GM23338 (cell line): ENCODE data around the gene LATS2. TPM values are rescaled to one million over a fixed set of nuclear protein-coding genes. Genes with fewer than 3 reads are reported as not detected.

ENCODE experiments used
- ATAC-seq: fragments of 200-7000 bp; cut with Tn5 transposase; 3 replicates; pipeline ENCODE4 v1.9.1; 2020
- DNase-seq: peaks from one replicate; pipeline ENCODE4 v3.0.0-alpha.2; 2015; ENCODE audit warnings: low spot score
- H2AFZ ChIP-seq: fragments of 200-600 bp; sonication (generic); 2 replicates; pipeline ENCODE4 v1.8.0; 2016; ENCODE audit warnings: antibody characterized with exemption, mild to moderate bottlenecking, moderate library complexity
- H3F3A ChIP-seq: fragments of 200-600 bp; sonication (generic); replicated peaks from 2 replicates; pipeline ENCODE4 v1.8.0; 2017; ENCODE audit warnings: antibody characterized with exemption, mixed run types, low read depth
- H3K27ac ChIP-seq: fragments of 200-600 bp; sonication (generic); 2 replicates; pipeline ENCODE4 v1.6.1; 2016; ENCODE audit warnings: low read depth
- H3K27me3 ChIP-seq: fragments of 200-600 bp; sonication (generic); 2 replicates; pipeline ENCODE4 v1.8.0; 2016; ENCODE audit warnings: mild to moderate bottlenecking, mixed run types, moderate library complexity; ENCODE audit not compliant: insufficient read depth
- H3K36me3 ChIP-seq: fragments of 200-600 bp; sonication (generic); 2 replicates; pipeline ENCODE4 v1.8.0; 2016; ENCODE audit warnings: mild to moderate bottlenecking; ENCODE audit not compliant: insufficient read depth
- H3K4me1 ChIP-seq: fragments of 200-600 bp; sonication (generic); 2 replicates; pipeline ENCODE4 v1.8.0; 2016; ENCODE audit warnings: mild to moderate bottlenecking, moderate library complexity; ENCODE audit not compliant: insufficient read depth
- H3K4me2 ChIP-seq: fragments of 200-600 bp; sonication (generic); 2 replicates; pipeline ENCODE4 v1.7.1; 2017; ENCODE audit warnings: mixed run types
- H3K4me3 ChIP-seq: fragments of 200-600 bp; sonication (generic); 2 replicates; pipeline ENCODE4 v1.6.1; 2016; ENCODE audit warnings: mixed run types
- H3K79me2 ChIP-seq: fragments of 200-600 bp; sonication (generic); replicated peaks from 2 replicates; pipeline ENCODE4 v1.8.0; 2017; ENCODE audit warnings: mild to moderate bottlenecking; ENCODE audit not compliant: insufficient read depth
- H3K9me2 ChIP-seq: fragments of 200-600 bp; sonication (generic); 2 replicates; pipeline ENCODE4 v1.8.0; 2017; ENCODE audit not compliant: insufficient read depth
- H4K20me1 ChIP-seq: fragments of 200-600 bp; sonication (generic); replicated peaks from 2 replicates; pipeline ENCODE4 v1.8.0; 2017; ENCODE audit warnings: mild to moderate bottlenecking; ENCODE audit not compliant: insufficient read depth
- H3K27ac Mint-ChIP-seq: 2 replicates; pipeline ENCODE4 v1.8.0; 2020; ENCODE audit warnings: inconsistent platforms, mild to moderate bottlenecking, moderate library complexity, mixed read lengths
- H3K27me3 Mint-ChIP-seq: 3 replicates; pipeline ENCODE4 v1.8.0; 2022; ENCODE audit warnings: low read depth, mild to moderate bottlenecking, moderate library complexity, mixed read lengths, inconsistent platforms; ENCODE audit not compliant: insufficient read depth, poor library complexity
- H3K36me3 Mint-ChIP-seq: 3 replicates; pipeline ENCODE4 v1.8.0; 2021; ENCODE audit warnings: low read depth, mild to moderate bottlenecking, inconsistent platforms, moderate library complexity, mixed read lengths
- H3K4me1 Mint-ChIP-seq: 3 replicates; pipeline ENCODE4 v1.8.0; 2020; ENCODE audit warnings: mild to moderate bottlenecking, inconsistent platforms, mixed read lengths
- H3K4me3 Mint-ChIP-seq: 3 replicates; pipeline ENCODE4 v1.8.0; 2021; ENCODE audit warnings: moderate library complexity, mild to moderate bottlenecking, inconsistent platforms, mixed read lengths
- H3K9me3 Mint-ChIP-seq: 3 replicates; pipeline ENCODE4 v1.8.0; 2020; ENCODE audit warnings: moderate library complexity, mild to moderate bottlenecking, inconsistent platforms, mixed read lengths
- CREB1 ChIP-seq: fragments of 250-450 bp; sonication (Bioruptor Pico); IDR thresholded peaks from 2 replicates; pipeline ENCODE4 v1.5.0; 2020; ENCODE audit warnings: low read depth, mild to moderate bottlenecking, moderate library complexity
- CTCF ChIP-seq, 2 experiments: fragments of 200-600 bp in 1 of 2; sonication (generic) in 1 of 2; conservative IDR thresholded peaks; 2 replicates each; pipeline versions ENCODE4 v1.5.1 to v1.6.1; 2016 to 2017; ENCODE audit warnings: antibody characterized with exemption in 2 of 2, low read depth in 2 of 2, mild to moderate bottlenecking in 2 of 2, moderate library complexity in 1 of 2
- ETS1 ChIP-seq: IDR thresholded peaks from 2 replicates; pipeline ENCODE4 v1.6.1; 2016; ENCODE audit warnings: antibody characterized with exemption
- EZH2 ChIP-seq: fragments of 200-600 bp; sonication (generic); IDR thresholded peaks from one replicate; pipeline ENCODE4 v1.8.0; 2017; ENCODE audit warnings: antibody characterized with exemption, mild to moderate bottlenecking, low read depth; ENCODE audit not compliant: unreplicated experiment
- EZH2phosphoT487 ChIP-seq: fragments of 200-600 bp; sonication (generic); IDR thresholded peaks from one replicate; pipeline ENCODE4 v1.8.1; 2018; ENCODE audit warnings: antibody characterized with exemption; ENCODE audit not compliant: unreplicated experiment
- JUNB ChIP-seq: IDR thresholded peaks from one replicate; pipeline ENCODE4 v1.6.1; 2016; ENCODE audit warnings: antibody characterized with exemption; ENCODE audit not compliant: unreplicated experiment
- NANOG ChIP-seq: IDR thresholded peaks from 2 replicates; pipeline ENCODE4 v1.6.1; 2016; ENCODE audit warnings: antibody characterized with exemption, borderline replicate concordance
- POLR2AphosphoS5 ChIP-seq: IDR thresholded peaks from 2 replicates; pipeline ENCODE4 v1.6.1; 2016; ENCODE audit warnings: antibody characterized with exemption, low read depth
- REST ChIP-seq: IDR thresholded peaks from one replicate; pipeline ENCODE4 v1.6.1; 2018; ENCODE audit warnings: antibody characterized with exemption; ENCODE audit not compliant: unreplicated experiment
- STAT1 ChIP-seq: IDR thresholded peaks from one replicate; pipeline ENCODE4 v1.6.1; 2016; ENCODE audit warnings: antibody characterized with exemption; ENCODE audit not compliant: unreplicated experiment
- ZNF114 ChIP-seq: fragments of 250-450 bp; sonication (Bioruptor Pico); IDR thresholded peaks from 2 replicates; pipeline ENCODE4 v1.5.0; 2020; ENCODE audit warnings: mild to moderate bottlenecking, moderate library complexity
- ZNF331 ChIP-seq: fragments of 250-450 bp; sonication (Bioruptor Pico); IDR thresholded peaks from 2 replicates; pipeline ENCODE4 v1.5.0; 2020; ENCODE audit warnings: low read depth, mild to moderate bottlenecking, moderate library complexity
- ZNF462 ChIP-seq: fragments of 250-450 bp; sonication (Bioruptor Pico); IDR thresholded peaks from 2 replicates; pipeline ENCODE4 v1.5.0; 2020; ENCODE audit warnings: mild to moderate bottlenecking, moderate library complexity
- polyA plus RNA-seq: library from polyadenylated mRNA; unstranded; fragments of >200 nt; fragmentation: Nextera tagmentation; extraction: Ambion mirVana; gene quantifications from 2 replicates; pipeline ENCODE4 v1.2.1, GENCODE V29; 2016
- total RNA-seq: library from RNA; depleted of rRNA; stranded (reverse); fragments of >200 nt; shearing (Covaris generic); gene quantifications from 2 replicates; pipeline ENCODE4 v1.2.3, GENCODE V29; 2014

The LATS2 gene
- total and polyA plus RNA-seq, 2 experiments from 2014 or later, result 10.5 to 25.4 TPM

GRCh38 chr13:20994441-20994821 is 67.0 kb downstream of the LATS2 start:
- Histone ChIP-seq H3K4me2 (no peak overlapping the region), H2AFZ (no peak overlapping the region), H3K9me2 (no peaks in the 10 kb centered on the region), H3K27ac (no peak overlapping the region), H4K20me1 (peaks cover 11% of the 10 kb centered on the region; the same call in 1 of the 2 replicates), H3K4me3 (no peak overlapping the region), H3K79me2 (peaks cover 80% of the 10 kb centered on the region), H3F3A (0 out of 2 replicates have a peak, but pooled peaks cover 8% of the 10 kb centered on the region), H3K27me3 (no peaks in the 10 kb centered on the region), H3K4me1 (peaks cover 27% of the 10 kb centered on the region), H3K36me3 (no peaks in the 10 kb centered on the region)
- TF ChIP-seq EZH2phosphoT487, result no peak
- TF ChIP-seq ZNF331 (CRISPR knock-in tag), result no peak
- no peak for TF ChIP-seq EZH2
- no peak for TF ChIP-seq POLR2AphosphoS5
- no peak for TF ChIP-seq CTCF (conservative IDR thresholded peaks at IDR 0.05; ENCODE audit: low read depth in 2 of 2)
- no peak for TF ChIP-seq ETS1
- no peak for TF ChIP-seq REST
- TF ChIP-seq ZNF462, result no peak
- no peak for TF ChIP-seq NANOG
- TF ChIP-seq JUNB, result no peak
- TF ChIP-seq STAT1, result no peak
- no peak for TF ChIP-seq ZNF114 (CRISPR knock-in tag)
- no peak for TF ChIP-seq CREB1
- DNase-seq (no peak), ATAC-seq (no peak)
- Mint-ChIP-seq H3K9me3 (no peaks in the 10 kb centered on the region), H3K4me1 (peaks cover 41% of the 10 kb centered on the region), H3K27me3 (peaks cover 8% of the 10 kb centered on the region), H3K4me3 (no peak overlapping the region), H3K36me3 (peaks cover 27% of the 10 kb centered on the region), H3K27ac (no peak overlapping the region)
